ENCODE data around the gene SGF29. TPM values are rescaled to one million over a fixed set of nuclear protein-coding genes. Genes with fewer than 3 reads are reported as not detected.
A peak's percentile ranks its signal among the peaks of the same experiment; 100 is the strongest.
"Not testable (repeated sequence)": the region's sequence is repeated elsewhere in the genome, so short reads cannot be mapped to it uniquely, and the experiment has no call there.

The SGF29 gene
- total and polyA plus RNA-seq, 12 donors = 18.4 to 118 (median 29.9) TPM

DNA sequence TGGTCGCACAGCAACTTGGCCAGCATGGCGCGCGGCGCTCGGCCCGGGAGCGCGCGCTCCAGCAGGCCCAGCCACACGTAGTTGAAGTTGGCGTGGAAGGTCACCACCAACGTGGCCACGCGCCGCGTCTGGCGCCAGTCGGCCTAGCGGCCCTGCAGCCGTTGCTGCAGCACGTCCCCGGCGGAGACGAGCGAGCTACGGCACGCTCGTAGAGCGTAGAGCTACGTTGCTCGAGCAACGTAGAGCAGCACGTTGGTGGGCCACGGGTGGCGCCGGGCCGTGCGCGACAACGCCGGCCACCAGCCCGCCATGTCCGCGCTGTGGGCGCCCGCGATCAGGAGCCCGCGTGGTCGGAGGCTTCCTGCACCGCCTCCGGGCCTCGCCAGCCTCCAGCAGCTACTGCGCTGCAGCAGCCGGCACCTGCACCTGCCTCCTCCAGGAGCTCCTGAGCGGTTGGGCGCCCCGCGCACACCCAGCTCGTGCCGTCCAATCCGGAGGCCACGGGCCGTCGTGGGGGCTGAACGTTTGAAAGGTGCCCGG, 69.5 kb downstream of the SGF29 start:
- TF ChIP-seq POLR2A (IDR thresholded peaks at IDR 0.05) = peak in 1 of 2 donors; percentile 69
- TF ChIP-seq, protein P1, sequence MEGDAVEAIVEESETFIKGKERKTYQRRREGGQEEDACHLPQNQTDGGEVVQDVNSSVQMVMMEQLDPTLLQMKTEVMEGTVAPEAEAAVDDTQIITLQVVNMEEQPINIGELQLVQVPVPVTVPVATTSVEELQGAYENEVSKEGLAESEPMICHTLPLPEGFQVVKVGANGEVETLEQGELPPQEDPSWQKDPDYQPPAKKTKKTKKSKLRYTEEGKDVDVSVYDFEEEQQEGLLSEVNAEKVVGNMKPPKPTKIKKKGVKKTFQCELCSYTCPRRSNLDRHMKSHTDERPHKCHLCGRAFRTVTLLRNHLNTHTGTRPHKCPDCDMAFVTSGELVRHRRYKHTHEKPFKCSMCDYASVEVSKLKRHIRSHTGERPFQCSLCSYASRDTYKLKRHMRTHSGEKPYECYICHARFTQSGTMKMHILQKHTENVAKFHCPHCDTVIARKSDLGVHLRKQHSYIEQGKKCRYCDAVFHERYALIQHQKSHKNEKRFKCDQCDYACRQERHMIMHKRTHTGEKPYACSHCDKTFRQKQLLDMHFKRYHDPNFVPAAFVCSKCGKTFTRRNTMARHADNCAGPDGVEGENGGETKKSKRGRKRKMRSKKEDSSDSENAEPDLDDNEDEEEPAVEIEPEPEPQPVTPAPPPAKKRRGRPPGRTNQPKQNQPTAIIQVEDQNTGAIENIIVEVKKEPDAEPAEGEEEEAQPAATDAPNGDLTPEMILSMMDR (IDR thresholded peaks at IDR 0.05) = peak in 1 of 6 experiments; percentile 8
- Histone ChIP-seq H3K27ac (peak overlapping the region in 4 of 5 donors; percentile 15 to 78 (median 67)), H3K27me3 (no peaks in the 10 kb centered on the region), H3K4me3 (peak overlapping the region in 2 of 4 donors; percentile 38 to 55), H3K36me3 (replicated peaks in 1 of 2) (peaks cover 0 to 7% of the 10 kb centered on the region in 2 donors), H3K4me1 (replicated peaks in 1 of 2) (peaks cover 0 to 8% of the 10 kb centered on the region in 2 donors), H3K9me3 (replicated peaks in 1 of 3) (no peaks in the 10 kb centered on the region)
- DNase-seq = peak in 6 of 7 donors; percentile 51 to 71 (median 55)
- intact Hi-C loops (cut with DNase I) = no loop called here
- WGBS, 4 donors = 3 to 9% (median 5%) methylated on average over 8 to 68 of the region's 68 CpGs

DNA sequence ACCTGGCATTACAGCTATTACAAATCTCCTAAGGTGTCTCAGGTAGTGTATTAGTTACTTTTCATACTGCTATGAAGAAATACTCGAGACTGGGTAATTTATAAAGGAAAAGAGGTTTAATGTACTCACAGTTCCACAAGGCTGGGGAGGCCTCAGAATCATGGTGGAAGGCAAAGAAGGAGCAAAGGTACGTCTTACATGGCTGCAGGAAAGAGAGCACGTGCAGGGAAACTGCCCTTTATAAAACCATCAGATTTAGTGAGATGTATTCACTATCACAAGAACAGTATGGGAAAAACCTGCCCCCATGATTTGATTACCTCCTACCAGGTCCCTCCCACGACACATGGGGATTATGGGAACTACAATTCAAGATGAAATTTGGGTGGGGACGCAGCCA, 77.2 kb downstream of the SGF29 start:
- H3K4me1 ChIP-seq (replicated peaks in 1 of 2); H3K27me3 ChIP-seq; H3K4me3 ChIP-seq; H3K27ac ChIP-seq; H3K36me3 ChIP-seq (replicated peaks in 1 of 2); DNase-seq; intact Hi-C loops (cut with DNase I); H3K9me3 ChIP-seq (replicated peaks in 1 of 3): not testable (repeated sequence)
- WGBS, 4 donors = 54 to 83% (median 81%) methylated on average over 4 of the region's 5 CpGs

DNA sequence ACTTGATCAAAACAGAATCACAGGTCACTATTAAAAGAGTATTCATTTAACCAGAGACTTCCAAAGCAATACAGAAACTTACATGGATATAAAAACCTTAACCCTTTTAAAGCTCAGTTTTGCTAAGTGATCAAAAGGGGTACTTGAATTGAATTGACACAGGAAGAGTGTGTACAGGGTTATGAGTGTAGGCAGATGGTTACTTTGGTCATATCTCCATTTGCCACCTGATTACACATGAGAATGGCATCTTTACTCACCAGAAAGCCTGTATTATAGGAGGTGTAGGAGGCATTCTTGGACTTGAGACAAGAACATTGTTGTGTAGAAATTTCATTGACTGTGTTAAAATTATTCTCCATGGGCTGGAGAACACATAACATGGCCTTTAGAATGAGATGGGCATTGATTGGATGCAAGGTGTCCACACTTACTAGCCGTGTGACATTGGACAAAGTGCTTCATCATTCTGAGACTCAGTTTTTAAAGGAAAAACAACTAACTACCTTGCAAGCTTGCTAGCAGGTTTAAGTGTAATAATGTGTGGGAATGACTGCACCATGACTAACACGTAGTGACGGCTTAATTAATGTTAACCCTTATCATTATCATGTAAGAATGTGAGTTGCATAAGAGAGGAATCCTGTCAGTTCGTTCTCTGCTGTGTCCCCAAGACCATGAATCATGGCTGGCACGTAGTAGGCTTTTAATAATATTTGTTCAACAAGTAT, 82.5 kb downstream of the SGF29 start:
- H3K36me3 ChIP-seq (replicated peaks in 1 of 2); DNase-seq; H3K4me3 ChIP-seq; H3K27me3 ChIP-seq; intact Hi-C loops (cut with DNase I); H3K27ac ChIP-seq; H3K9me3 ChIP-seq (replicated peaks in 1 of 3); H3K4me1 ChIP-seq (replicated peaks in 1 of 2): not testable (repeated sequence)
- 39 to 47% (median 44%) methylated on average over 5 of the region's 5 CpGs for WGBS, 4 donors

DNA sequence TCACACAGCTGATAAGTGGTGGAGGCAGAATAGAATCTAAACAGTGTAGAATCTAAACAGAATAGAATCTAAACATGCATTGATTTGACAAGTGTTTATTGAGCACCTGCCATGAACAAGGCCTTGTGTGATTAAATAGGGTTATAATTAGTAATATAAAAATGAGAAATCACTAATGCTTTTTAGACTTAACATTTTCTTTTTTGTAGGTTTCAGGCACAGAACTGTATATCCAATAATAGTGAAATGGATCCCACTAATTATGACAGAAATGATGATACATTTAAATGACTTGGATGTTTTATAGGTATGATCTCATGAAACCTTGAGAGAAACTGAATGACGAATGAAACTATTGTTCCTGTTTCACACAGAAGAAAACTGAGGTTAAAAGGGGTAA, 84.0 kb downstream of the SGF29 start, which contains the start of gene NPIPB8:
Gene NPIPB8 (plus strand): TSS at position 301 of the 400 bp plus-strand sequence. CDS start 296 bp downstream, outside the sequence.
- H3K4me3 ChIP-seq; H3K27ac ChIP-seq; H3K9me3 ChIP-seq (replicated peaks in 1 of 3); H3K27me3 ChIP-seq; H3K36me3 ChIP-seq (replicated peaks in 1 of 2); H3K4me1 ChIP-seq (replicated peaks in 1 of 2); DNase-seq; intact Hi-C loops (cut with DNase I): not testable (repeated sequence)
- 14 to 71% methylated on average over 1 of the region's 1 CpG; no CpG with 5 or more reads in 2 of the 4 donors for WGBS, 4 donors

DNA sequence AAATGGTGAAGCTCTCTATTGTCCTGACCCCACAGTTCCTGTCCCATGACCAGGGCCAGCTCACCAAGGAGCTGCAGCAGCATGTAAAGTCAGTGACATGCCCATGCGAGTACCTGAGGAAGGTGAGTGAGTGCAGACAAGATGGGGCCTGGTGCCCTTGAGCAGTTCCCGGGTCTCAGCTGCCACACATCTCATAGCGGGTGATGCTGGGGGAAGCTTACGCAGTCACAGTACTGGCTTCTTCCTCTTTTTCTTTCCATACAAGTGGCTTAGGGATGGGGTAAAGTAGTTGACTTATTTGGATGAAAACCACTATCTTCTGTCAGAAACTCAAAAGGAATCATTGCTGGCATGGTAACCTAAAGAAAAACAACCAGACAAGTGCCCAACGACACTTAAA, 84.6 kb downstream of the SGF29 start:
- H3K27me3 ChIP-seq; H3K36me3 ChIP-seq (replicated peaks in 1 of 2); DNase-seq; H3K9me3 ChIP-seq (replicated peaks in 1 of 3); H3K4me1 ChIP-seq (replicated peaks in 1 of 2); H3K27ac ChIP-seq; H3K4me3 ChIP-seq; intact Hi-C loops (cut with DNase I): not testable (repeated sequence)
- WGBS, 4 donors = 67 to 90% (median 75%) methylated on average over 2 to 4 of the region's 5 CpGs

DNA sequence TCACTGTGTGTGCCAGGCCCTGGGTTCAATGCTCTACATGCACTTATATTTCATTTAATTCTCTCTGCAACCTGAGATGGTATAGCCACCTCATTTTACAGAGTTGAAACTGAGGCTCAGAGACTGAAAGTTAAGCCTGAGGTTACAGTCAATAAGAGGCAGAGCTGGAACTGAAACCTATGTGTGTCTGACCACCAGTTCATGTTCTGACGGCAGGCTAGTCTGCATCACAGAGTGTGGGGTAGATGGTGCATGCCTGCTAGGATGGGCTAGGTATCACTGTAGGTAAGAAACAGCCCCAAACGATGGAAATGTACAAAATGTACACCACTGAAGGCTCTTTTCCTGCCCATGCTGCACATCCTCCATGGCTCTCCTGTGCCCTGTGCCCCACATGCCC, 86.2 kb downstream of the SGF29 start:
- H3K4me1 ChIP-seq (replicated peaks in 1 of 2); H3K4me3 ChIP-seq; DNase-seq; H3K9me3 ChIP-seq (replicated peaks in 1 of 3); H3K27ac ChIP-seq; H3K36me3 ChIP-seq (replicated peaks in 1 of 2); intact Hi-C loops (cut with DNase I); H3K27me3 ChIP-seq: not testable (repeated sequence)
- WGBS, 4 donors = 48 to 76% (median 65%) methylated on average over 2 of the region's 2 CpGs

Other genes with a start within 250 kb of the SGF29 start
- gene NPIPB6, start 190.4 kb upstream of the SGF29 start, total RNA-seq = 1 to 10 TPM in 4 of 9 donors, under 1 TPM in 2, not detected in 3; 0.28 to 1.9 (median 1.3) TPM
- 1 to 10 TPM in 1 of 3 donors, under 1 TPM in 2; 0.18 to 1.1 (median 0.54) TPM for gene NPIPB6, start 190.4 kb upstream of the SGF29 start, polyA plus RNA-seq
- 100 to 1,000 TPM in 3 of 9 donors, 10 to 100 TPM in 6; 32.4 to 313 (median 74.9) TPM for gene EIF3CL, start 150.1 kb upstream of the SGF29 start, total RNA-seq
- 10 to 100 TPM; 47.2 to 79.0 (median 59.2) TPM for gene EIF3CL, start 150.1 kb upstream of the SGF29 start, polyA plus RNA-seq
- gene NPIPB7, start 81.6 kb upstream of the SGF29 start, total RNA-seq = under 1 TPM in 2 of 9 donors, not detected in 7; 0.18 to 0.51 TPM
- under 1 TPM; 0.16 to 0.56 (median 0.54) TPM for gene NPIPB7, start 81.6 kb upstream of the SGF29 start, polyA plus RNA-seq
- 10 to 100 TPM in 8 of 9 donors, 1 to 10 TPM in 1; 8.4 to 78.0 (median 42.5) TPM for gene CLN3, start 61.8 kb upstream of the SGF29 start, total RNA-seq
- 10 to 100 TPM; 19.0 to 25.9 (median 19.4) TPM for gene CLN3, start 61.8 kb upstream of the SGF29 start, polyA plus RNA-seq
- 1 to 10 TPM in 8 of 9 donors, under 1 TPM in 1; 0.11 to 4.6 (median 2.4) TPM for gene APOBR, start 59.3 kb upstream of the SGF29 start, total RNA-seq
- 10 to 100 TPM in 1 of 3 donors, 1 to 10 TPM in 1, under 1 TPM in 1; 0.99 to 18.2 (median 5.8) TPM for gene APOBR, start 59.3 kb upstream of the SGF29 start, polyA plus RNA-seq
- gene IL27, start 47.1 kb upstream of the SGF29 start, total RNA-seq = 1 to 10 TPM in 1 of 9 donors, under 1 TPM in 2, not detected in 6; 0.29 to 1.7 (median 0.32) TPM
- 1 to 10 TPM in 1 of 3 donors, under 1 TPM in 1, not detected in 1; 0.17 to 2.1 TPM for gene IL27, start 47.1 kb upstream of the SGF29 start, polyA plus RNA-seq
- 100 to 1,000 TPM in 6 of 9 donors, 10 to 100 TPM in 2, 1 to 10 TPM in 1; 4.9 to 746 (median 221) TPM for gene NUPR1, start 14.9 kb upstream of the SGF29 start, total RNA-seq
- 100 to 1,000 TPM; 123 to 317 (median 305) TPM for gene NUPR1, start 14.9 kb upstream of the SGF29 start, polyA plus RNA-seq
- 10 to 100 TPM in 1 of 9 donors, 1 to 10 TPM in 8; 1.6 to 22.5 (median 3.1) TPM for gene SULT1A2, start 43.1 kb downstream of the SGF29 start, total RNA-seq
- 1 to 10 TPM in 2 of 3 donors, under 1 TPM in 1; 0.55 to 5.3 (median 2.1) TPM for gene SULT1A2, start 43.1 kb downstream of the SGF29 start, polyA plus RNA-seq
- 100 to 1,000 TPM in 6 of 9 donors, 10 to 100 TPM in 3; 62.4 to 367 (median 119) TPM for gene SULT1A1, start 56.1 kb downstream of the SGF29 start, total RNA-seq
- gene SULT1A1, start 56.1 kb downstream of the SGF29 start, polyA plus RNA-seq = 100 to 1,000 TPM in 1 of 3 donors, 10 to 100 TPM in 2; 47.2 to 162 (median 72.8) TPM
- gene NPIPB8, start 84.1 kb downstream of the SGF29 start, total RNA-seq = 1 to 10 TPM in 1 of 9 donors, not detected in 8; 1.8 TPM
- not detected for gene NPIPB8, start 84.1 kb downstream of the SGF29 start, polyA plus RNA-seq
- 100 to 1,000 TPM in 8 of 9 donors, 10 to 100 TPM in 1; 99.7 to 575 (median 339) TPM for gene EIF3C, start 157.5 kb downstream of the SGF29 start, total RNA-seq
- gene EIF3C, start 157.5 kb downstream of the SGF29 start, polyA plus RNA-seq = 1,000 to 10,000 TPM in 2 of 3 donors, 100 to 1,000 TPM in 1; 459 to 3,047 (median 2,044) TPM
- 1 to 10 TPM in 4 of 9 donors, under 1 TPM in 2, not detected in 3; 0.46 to 5.1 (median 1.4) TPM for gene NPIPB9, start 197.9 kb downstream of the SGF29 start, total RNA-seq
- gene NPIPB9, start 197.9 kb downstream of the SGF29 start, polyA plus RNA-seq = under 1 TPM in 2 of 3 donors, not detected in 1; 0.47 to 0.97 TPM